ENCODE data around the gene ENDOD1. TPM values are rescaled to one million over a fixed set of nuclear protein-coding genes. Genes with fewer than 3 reads are reported as not detected.
A peak's percentile ranks its signal among the peaks of the same experiment; 100 is the strongest.
"Not testable (repeated sequence)": the region's sequence is repeated elsewhere in the genome, so short reads cannot be mapped to it uniquely, and the experiment has no call there.

Gene ENDOD1
- total RNA-seq, 2 experiments from 2014 or later, result 13.0 to 14.1 TPM

GRCh38 chr11:95135155-95135554 lies 45.5 kb downstream of the ENDOD1 start:
- ATAC-seq (no peak), DNase-seq (no peak)
- ChIA-PET CTCF (no interaction called here), POLR2A (no interaction called here)
- Mint-ChIP-seq H3K4me1 (ENCODE audit: low read depth) (peaks cover 15% of the 10 kb centered on the region), H3K27ac (no peak overlapping the region), H3K27me3 (no peaks in the 10 kb centered on the region), H3K4me3 (no peak overlapping the region), H3K9me3 (no peaks in the 10 kb centered on the region), H3K36me3 (ENCODE audit: low read depth) (peaks cover 7% of the 10 kb centered on the region)
- intact Hi-C loops (cut with micrococcal nuclease), result loop anchor here (5.0 kb wide), 1 partner anchor 43 kb away; no protein-coding TSS in a partner anchor
- no peak for TF ChIP-seq CTCF (IDR thresholded peaks at IDR 0.05)

DNA sequence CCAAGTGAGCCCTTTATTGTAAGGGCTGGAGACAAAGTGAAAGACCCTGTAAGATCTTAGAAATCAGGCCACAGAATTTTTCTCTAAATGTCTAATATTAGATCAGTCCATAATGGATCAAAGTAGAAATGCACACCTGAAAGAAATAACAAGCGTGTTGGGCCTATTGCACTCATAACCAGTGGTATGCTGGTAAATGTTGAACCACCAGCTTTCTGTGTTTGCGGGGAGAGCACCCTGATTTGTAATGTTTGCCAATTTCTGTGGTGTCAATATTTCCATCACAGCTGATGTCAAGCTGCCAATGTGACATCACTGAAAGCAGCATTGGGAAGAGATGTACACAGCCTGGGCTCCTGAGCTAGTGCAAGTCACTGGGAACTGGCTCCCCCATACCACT lies 46.2 kb downstream of the ENDOD1 start:
- no peaks in the 10 kb centered on the region for H3K27me3 Mint-ChIP-seq
- H3K36me3 Mint-ChIP-seq (ENCODE audit: low read depth), result peaks cover 7% of the 10 kb centered on the region
- POLR2A ChIA-PET, result interaction anchor here (2.0 kb wide), 1 partner anchor 67 kb away, joined by 6 read pairs; no protein-coding TSS in a partner anchor
- intact Hi-C loops (cut with micrococcal nuclease), result loop anchor here (5.0 kb wide), 1 partner anchor 44 kb away; no protein-coding TSS in a partner anchor
- ATAC-seq, result peak; percentile 35
- H3K27ac Mint-ChIP-seq, result no peak overlapping the region
- peaks cover 15% of the 10 kb centered on the region for H3K4me1 Mint-ChIP-seq (ENCODE audit: low read depth)
- TF ChIP-seq CTCF (IDR thresholded peaks at IDR 0.05), result no peak
- DNase-seq, result no peak
- no peak overlapping the region for H3K4me3 Mint-ChIP-seq
- H3K9me3 Mint-ChIP-seq, result no peaks in the 10 kb centered on the region
- CTCF ChIA-PET, result interaction anchor here (1.3 to 7.0 kb wide), 2 partner anchors 40 to 67 kb away, joined by 3 to 47 read pairs; partner anchors contain the start of gene SRSF8

DNA sequence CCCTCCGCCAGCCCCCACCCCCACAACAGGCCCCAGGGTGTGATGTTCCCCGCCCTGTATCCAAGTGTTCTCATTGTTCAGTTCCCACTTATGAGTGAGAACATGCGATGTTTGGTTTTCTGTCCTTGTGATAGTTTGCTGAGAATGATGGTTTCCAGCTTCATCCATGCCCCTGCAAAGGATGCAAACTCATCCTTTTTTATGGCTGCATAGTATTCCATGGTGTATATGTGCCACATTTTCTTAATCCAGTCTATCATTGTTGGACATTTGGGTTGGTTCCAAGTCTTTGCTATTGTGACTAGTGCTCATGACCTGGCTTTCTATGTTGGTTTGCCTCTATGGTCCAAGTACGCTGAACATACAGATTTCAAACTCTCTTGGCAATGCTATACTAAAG lies 47.1 kb downstream of the ENDOD1 start:
- H3K4me1 Mint-ChIP-seq (ENCODE audit: low read depth), result peaks cover 15% of the 10 kb centered on the region
- CTCF ChIA-PET, result interaction anchor here (1.0 to 7.0 kb wide), 4 partner anchors 11 to 68 kb away, joined by 3 to 47 read pairs (median 4); partner anchors contain the start of gene SRSF8
- not testable (repeated sequence) for DNase-seq; H3K27me3 Mint-ChIP-seq; ATAC-seq; H3K27ac Mint-ChIP-seq; H3K4me3 Mint-ChIP-seq; H3K36me3 Mint-ChIP-seq (ENCODE audit: low read depth); H3K9me3 Mint-ChIP-seq
- intact Hi-C loops (cut with micrococcal nuclease), result loop anchor here (5.0 kb wide), 1 partner anchor 44 kb away; no protein-coding TSS in a partner anchor
- POLR2A ChIA-PET, result interaction anchor here (0.5 to 2.0 kb wide), 4 partner anchors 10 to 908 kb away, joined by 3 to 6 read pairs (median 4); no protein-coding TSS in a partner anchor

- no peak overlapping the region for H3K4me3 Mint-ChIP-seq
- no peaks in the 10 kb centered on the region for H3K9me3 Mint-ChIP-seq
- H3K4me1 Mint-ChIP-seq (ENCODE audit: low read depth), result peaks cover 15% of the 10 kb centered on the region
- no peak for TF ChIP-seq CTCF (IDR thresholded peaks at IDR 0.05)
- peak; percentile 40 for ATAC-seq
- POLR2A ChIA-PET, result interaction anchor here (0.5 to 2.0 kb wide), 4 partner anchors 10 to 907 kb away, joined by 3 to 6 read pairs (median 4); no protein-coding TSS in a partner anchor
- no peak overlapping the region for H3K27ac Mint-ChIP-seq
- peaks cover 2% of the 10 kb centered on the region for H3K27me3 Mint-ChIP-seq
- H3K36me3 Mint-ChIP-seq (ENCODE audit: low read depth), result peaks cover 3% of the 10 kb centered on the region
- intact Hi-C loops (cut with micrococcal nuclease), result loop anchor here (5.0 kb wide), 1 partner anchor 45 kb away; no protein-coding TSS in a partner anchor
- no peak for DNase-seq
- CTCF ChIA-PET, result interaction anchor here (0.7 to 7.0 kb wide), 5 partner anchors 11 to 120 kb away, joined by 3 to 47 read pairs (median 3); partner anchors contain the start of gene SRSF8
These were observed 47.7 kb downstream of the ENDOD1 start for GRCh38 chr11:95137299-95137698.

DNA sequence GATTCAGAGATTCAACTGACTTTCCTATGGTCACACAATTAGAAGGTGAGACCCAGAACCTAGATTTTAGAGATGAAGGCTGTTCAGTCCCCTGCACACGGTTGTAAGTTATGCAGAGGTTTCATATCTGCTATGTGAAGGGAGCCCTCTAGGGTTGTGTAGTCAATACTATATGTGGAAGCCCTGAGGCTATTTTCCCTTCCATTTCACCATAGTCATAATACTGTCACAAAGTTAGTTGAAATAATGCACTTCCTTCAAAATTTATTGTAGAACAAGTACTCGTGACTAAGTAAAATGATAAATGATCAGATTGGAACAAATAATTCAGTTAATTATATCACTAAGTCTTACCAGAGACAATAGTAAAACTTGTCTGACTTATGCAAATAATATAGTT lies 48.8 kb downstream of the ENDOD1 start:
- CTCF ChIA-PET, result interaction anchor here (1.0 to 7.0 kb wide), 4 partner anchors 9 to 69 kb away, joined by 3 to 47 read pairs (median 7); partner anchors contain the start of gene SRSF8

More for the DNA sequence above, 48.8 kb downstream of the ENDOD1 start:
- no peaks in the 10 kb centered on the region for H3K9me3 Mint-ChIP-seq
- POLR2A ChIA-PET, result no interaction called here
- intact Hi-C loops (cut with micrococcal nuclease), result loop anchor here (5.0 kb wide), 1 partner anchor 46 kb away; no protein-coding TSS in a partner anchor
- no peak overlapping the region for H3K27ac Mint-ChIP-seq
- DNase-seq (no peak), ATAC-seq (peak; percentile 80)
- peak; percentile 45 for TF ChIP-seq CTCF (IDR thresholded peaks at IDR 0.05)
- peaks cover 2% of the 10 kb centered on the region for H3K36me3 Mint-ChIP-seq (ENCODE audit: low read depth)
- peaks cover 15% of the 10 kb centered on the region for H3K4me1 Mint-ChIP-seq (ENCODE audit: low read depth)
- H3K4me3 Mint-ChIP-seq, result no peak overlapping the region
- peaks cover 5% of the 10 kb centered on the region for H3K27me3 Mint-ChIP-seq
